Tibial artery (tissue), 4 donors: ENCODE data around the gene SMIM24.
A peak's percentile ranks its signal among the peaks of the same experiment; 100 is the strongest.

ENCODE experiments used
- DNase-seq, 2 donors: peaks; one replicate each; pipeline ENCODE4 v3.0.0-alpha.2; 2019
- H3K27ac ChIP-seq, 2 donors: fragments of 200-600 bp; sonication (generic) in 1 of 2; 1 replicate in 1 of 2; 2 replicates in 1 of 2; pipeline ENCODE4 v1.5.1; 2018 to 2019; ENCODE audit warnings: mild to moderate bottlenecking in 1 of 2
- H3K27me3 ChIP-seq, 2 donors: fragments of 200-600 bp; sonication (generic) in 1 of 2; one replicate each; pipeline versions ENCODE4 v1.5.1 to v1.6.0; 2016 to 2019
- H3K36me3 ChIP-seq, 3 donors: fragments of 200-600 bp; sonication (generic) in 2 of 3; one replicate each; pipeline ENCODE4 v1.5.1; 2016 to 2019; ENCODE audit warnings: mild to moderate bottlenecking in 2 of 3
- H3K4me1 ChIP-seq, 4 donors: fragments of 200-600 bp; sonication (generic) in 2 of 4; 1 replicate in 3 of 4; 2 replicates in 1 of 4; pipeline ENCODE4 v1.5.1; 2016 to 2019
- H3K4me3 ChIP-seq, 2 donors: fragments of 200-600 bp; sonication (generic) in 1 of 2; 1 replicate in 1 of 2; 2 replicates in 1 of 2; pipeline ENCODE4 v1.5.1; 2018 to 2019; ENCODE audit warnings: mild to moderate bottlenecking in 2 of 2
- H3K9me3 ChIP-seq, 3 donors: fragments of 200-600 bp; sonication (generic) in 1 of 3; one replicate each; pipeline ENCODE4 v1.5.1; 2016 to 2019
- CTCF ChIP-seq, 2 experiments: fragments of 200-600 bp in 1 of 2; fragments of 450-650 bp in 1 of 2; IDR thresholded peaks; one replicate each; pipeline ENCODE4 v1.5.1; 2017 to 2019; ENCODE audit warnings: antibody characterized with exemption in 2 of 2, mild to moderate bottlenecking in 1 of 2, moderate library complexity in 1 of 2
- intact Hi-C: fragments of 100-400 bp; cut with DNase I; formaldehyde crosslinking; loops from one replicate; pipeline ENCODE4 v1.15.0; 2023; ENCODE audit warnings: low total_unique reads

Gene SMIM24

GRCh38 chr19:3444695-3445234, 35.6 kb downstream of the SMIM24 start:
- no peak for DNase-seq
- TF ChIP-seq CTCF (IDR thresholded peaks at IDR 0.05), result no peak
- peak overlapping the region in 1 of 2 donors; percentile 52 for H3K27ac ChIP-seq
- no peaks in the 10 kb centered on the region for H3K27me3 ChIP-seq
- intact Hi-C loops, result no loop called here
- H3K4me3 ChIP-seq, result no peak overlapping the region
- no peaks in the 10 kb centered on the region for H3K9me3 ChIP-seq
- H3K4me1 ChIP-seq, result peaks cover 0 to 44% (median 34%) of the 10 kb centered on the region in 4 donors
- H3K36me3 ChIP-seq, result peaks cover 20 to 90% (median 60%) of the 10 kb centered on the region in 3 donors

- intact Hi-C loops, result no loop called here
- Histone ChIP-seq H3K4me1 (peaks cover 0 to 44% (median 34%) of the 10 kb centered on the region in 4 donors), H3K4me3 (no peak overlapping the region), H3K27me3 (no peaks in the 10 kb centered on the region), H3K9me3 (no peaks in the 10 kb centered on the region), H3K27ac (peak overlapping the region; percentile 52 to 60), H3K36me3 (peaks cover 16 to 83% (median 53%) of the 10 kb centered on the region in 3 donors)
- DNase-seq, result no peak
- no peak for TF ChIP-seq CTCF (IDR thresholded peaks at IDR 0.05)
Measured at GRCh38 chr19:3443840-3444694, 36.3 kb downstream of the SMIM24 start.

- H3K4me3 ChIP-seq, result no peak overlapping the region
- no peak for TF ChIP-seq CTCF (IDR thresholded peaks at IDR 0.05)
- intact Hi-C loops, result no loop called here
- H3K36me3 ChIP-seq, result peaks cover 12 to 81% (median 51%) of the 10 kb centered on the region in 3 donors
- H3K27me3 ChIP-seq, result no peaks in the 10 kb centered on the region
- H3K9me3 ChIP-seq, result no peaks in the 10 kb centered on the region
- peak overlapping the region; percentile 58 to 60 for H3K27ac ChIP-seq
- DNase-seq, result no peak
- peaks cover 0 to 44% (median 34%) of the 10 kb centered on the region in 4 donors for H3K4me1 ChIP-seq
Measured at GRCh38 chr19:3442487-3443071, 37.7 kb downstream of the SMIM24 start.

- no peak for DNase-seq
- H3K36me3 ChIP-seq, result peaks cover 18 to 83% (median 56%) of the 10 kb centered on the region in 3 donors
- intact Hi-C loops, result no loop called here
- H3K9me3 ChIP-seq, result no peaks in the 10 kb centered on the region
- peaks cover 0 to 44% (median 34%) of the 10 kb centered on the region in 4 donors for H3K4me1 ChIP-seq
- H3K4me3 ChIP-seq, result no peak overlapping the region
- H3K27me3 ChIP-seq, result no peaks in the 10 kb centered on the region
- peak overlapping the region; percentile 58 to 60 for H3K27ac ChIP-seq
- TF ChIP-seq CTCF (IDR thresholded peaks at IDR 0.05), result no peak
Measured at GRCh38 chr19:3441986-3442329, 38.4 kb downstream of the SMIM24 start.

- Histone ChIP-seq H3K36me3 (peaks cover 23 to 84% (median 56%) of the 10 kb centered on the region in 3 donors), H3K27ac (peak overlapping the region; percentile 58 to 60)
Measured at GRCh38 chr19:3441089-3441985, 39.0 kb downstream of the SMIM24 start.

More at GRCh38 chr19:3441089-3441985, 39.0 kb downstream of the SMIM24 start:
- peaks cover 0 to 44% (median 34%) of the 10 kb centered on the region in 4 donors for H3K4me1 ChIP-seq
- H3K27me3 ChIP-seq, result no peaks in the 10 kb centered on the region
- no peak for DNase-seq
- H3K9me3 ChIP-seq, result no peaks in the 10 kb centered on the region
- intact Hi-C loops, result no loop called here
- H3K4me3 ChIP-seq, result no peak overlapping the region
- no peak for TF ChIP-seq CTCF (IDR thresholded peaks at IDR 0.05)
